ENCODE measurements around the gene NCR1. TPM values are rescaled to one million over a fixed set of nuclear protein-coding genes. Genes with fewer than 3 reads are reported as not detected.
"Not testable (repeated sequence)": the region's sequence is repeated elsewhere in the genome, so short reads cannot be mapped to it uniquely, and the experiment has no call there.

The NCR1 gene
- total RNA-seq, 4 donors from 2014 or later = not detected

DNA sequence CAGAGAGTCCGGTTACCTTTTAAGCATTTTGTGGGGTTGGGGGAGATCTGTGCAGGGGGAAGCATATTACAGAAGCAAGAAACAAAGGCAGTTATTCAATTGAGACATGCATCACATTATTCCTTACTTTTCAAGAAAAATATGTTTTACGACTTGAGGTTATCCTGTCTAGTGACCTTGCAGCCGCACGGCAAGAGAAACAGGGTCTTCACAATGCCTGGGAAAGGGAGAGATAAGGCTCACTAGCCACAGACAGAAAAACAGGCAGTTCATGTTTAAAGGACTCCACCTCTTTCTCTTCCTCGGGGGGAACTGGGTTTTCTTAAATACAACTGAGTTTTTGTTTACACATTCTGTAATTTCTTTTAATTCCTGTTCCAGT lies 536 bp upstream of the NCR1 start:
- intact Hi-C loops (cut with DNase I; ENCODE audit: low total_unique reads) = no loop called here
- WGBS, 2 donors = 41 to 46% methylated on average over 5 of the region's 5 CpGs
- H3K4me3 ChIP-seq (ENCODE audit: low read depth, poor library complexity, severe bottlenecking) = no peak overlapping the region

GRCh38 chr19:54906819-54907218 lies 871 bp downstream of the NCR1 start:
- no peak for DNase-seq (ENCODE audit: low spot score in 2 of 2)
- intact Hi-C loops (cut with DNase I; ENCODE audit: low total_unique reads) = no loop called here
- no peak overlapping the region for H3K4me3 ChIP-seq (ENCODE audit: low read depth, poor library complexity, severe bottlenecking)
- TF ChIP-seq POLR2A (IDR thresholded peaks at IDR 0.05) (no peak), CTCF (IDR thresholded peaks at IDR 0.05) (no peak)
- 78 to 85% methylated on average over 7 of the region's 7 CpGs for WGBS, 2 donors

More for the DNA sequence above, 536 bp upstream of the NCR1 start:
- DNase-seq (ENCODE audit: low spot score in 2 of 2) = no peak
- TF ChIP-seq POLR2A (IDR thresholded peaks at IDR 0.05) (no peak), CTCF (IDR thresholded peaks at IDR 0.05) (no peak)

DNA sequence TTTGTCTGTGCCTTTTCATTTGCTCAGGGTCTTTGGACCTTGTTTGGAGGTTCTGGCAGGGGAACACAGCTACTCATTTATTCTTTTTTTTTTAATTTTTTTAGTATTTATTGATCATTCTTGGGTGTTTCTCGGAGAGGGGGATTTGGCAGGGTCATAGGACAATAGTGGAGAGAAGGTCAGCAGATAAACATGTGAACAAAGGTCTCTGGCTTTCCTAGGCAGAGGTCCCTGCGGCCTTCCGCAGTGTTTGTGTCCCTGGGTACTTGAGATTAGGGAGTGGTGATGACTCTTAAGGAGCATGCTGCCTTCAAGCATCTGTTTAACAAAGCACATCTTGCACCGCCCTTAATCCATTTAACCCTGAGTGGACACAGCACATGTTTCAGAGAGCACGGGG lies 2.0 kb downstream of the NCR1 start:
- intact Hi-C loops (cut with DNase I; ENCODE audit: low total_unique reads) = not testable (repeated sequence)

DNA sequence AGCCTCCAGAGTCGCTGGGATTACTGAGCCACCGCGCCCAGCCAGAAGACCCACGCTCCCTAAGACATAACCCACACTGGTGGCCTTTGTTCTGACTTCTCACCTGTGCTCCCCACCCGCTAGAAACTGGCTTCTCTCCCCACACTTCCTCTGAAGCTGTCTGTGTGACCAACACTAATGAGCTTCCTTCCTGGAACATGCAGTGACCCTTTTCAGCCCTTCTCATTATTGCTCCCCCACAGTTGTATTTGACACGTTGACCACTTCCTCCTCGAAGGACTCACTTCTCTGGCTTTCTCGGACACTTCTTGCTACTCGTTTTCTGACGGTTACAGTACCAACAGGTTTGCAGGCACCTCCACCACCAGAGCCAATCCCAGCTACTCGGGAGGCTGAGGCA lies 10.9 kb downstream of the NCR1 start:
- no peak overlapping the region for H3K4me3 ChIP-seq (ENCODE audit: low read depth, poor library complexity, severe bottlenecking)
- DNase-seq (ENCODE audit: low spot score in 2 of 2) = no peak
- intact Hi-C loops (cut with DNase I; ENCODE audit: low total_unique reads) = no loop called here
- WGBS, 2 donors = 69 to 73% methylated on average over 11 of the region's 11 CpGs
- TF ChIP-seq POLR2A (IDR thresholded peaks at IDR 0.05) (no peak), CTCF (IDR thresholded peaks at IDR 0.05) (no peak)

More for the DNA sequence above, 2.0 kb downstream of the NCR1 start:
- 87 to 91% methylated on average over 3 to 5 of the region's 5 CpGs for WGBS, 2 donors
- not testable (repeated sequence) for DNase-seq (ENCODE audit: low spot score in 2 of 2); H3K4me3 ChIP-seq (ENCODE audit: low read depth, poor library complexity, severe bottlenecking)

GRCh38 chr19:54918499-54918898 lies 12.6 kb downstream of the NCR1 start:
- WGBS, 2 donors = 80 to 81% methylated on average over 9 of the region's 9 CpGs

DNA sequence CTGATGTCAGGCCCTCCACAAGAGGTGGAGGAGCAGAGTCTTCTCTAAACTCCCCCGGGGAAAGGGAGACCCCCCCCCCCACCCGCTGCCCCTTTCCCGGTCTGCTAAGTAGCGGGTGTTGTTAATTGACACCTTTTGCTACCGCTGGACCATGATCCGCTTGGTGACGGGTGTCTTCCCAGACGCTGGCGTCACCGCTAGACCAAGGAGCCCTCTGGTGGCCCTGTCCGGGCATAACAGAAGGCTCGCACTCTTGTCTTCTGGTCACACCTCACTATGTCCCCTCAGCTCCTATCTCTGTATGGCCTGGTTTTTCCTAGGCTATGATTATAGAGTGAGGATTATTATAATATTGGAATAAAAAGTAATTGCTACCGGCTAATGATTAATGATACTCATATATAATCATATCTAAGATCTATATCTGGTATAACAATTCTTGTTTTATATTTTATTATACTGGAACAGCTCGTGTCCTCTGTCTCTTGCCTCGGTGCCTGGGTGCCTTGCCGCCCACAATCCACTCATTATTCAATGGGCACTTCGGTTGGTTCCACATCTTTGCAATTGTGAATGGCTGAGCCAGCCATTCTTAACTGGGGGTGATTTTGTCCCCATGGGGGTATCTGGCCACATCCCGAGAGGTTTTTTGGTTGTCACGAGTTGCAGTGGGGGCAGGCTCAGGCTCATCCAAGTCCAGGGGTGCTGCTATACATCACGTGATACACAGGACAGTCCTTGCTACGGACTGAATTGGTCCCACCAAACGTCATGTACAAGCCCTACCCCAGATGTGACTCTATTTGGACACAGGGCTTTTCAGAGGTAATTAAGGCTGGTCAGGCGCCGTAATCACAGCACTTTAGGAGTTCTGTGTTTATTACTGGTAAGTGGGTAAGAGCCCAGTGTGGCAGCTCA lies 14.0 kb downstream of the NCR1 start:
- intact Hi-C loops (cut with DNase I; ENCODE audit: low total_unique reads); H3K4me3 ChIP-seq (ENCODE audit: low read depth, poor library complexity, severe bottlenecking); DNase-seq (ENCODE audit: low spot score in 2 of 2): not testable (repeated sequence)
- 37 to 59% methylated on average over 13 to 20 of the region's 24 CpGs for WGBS, 2 donors

More at GRCh38 chr19:54918499-54918898, 12.6 kb downstream of the NCR1 start:
- intact Hi-C loops (cut with DNase I; ENCODE audit: low total_unique reads) = no loop called here
- H3K4me3 ChIP-seq (ENCODE audit: low read depth, poor library complexity, severe bottlenecking) = no peak overlapping the region
- TF ChIP-seq CTCF (IDR thresholded peaks at IDR 0.05) (no peak), POLR2A (IDR thresholded peaks at IDR 0.05) (no peak)
- no peak for DNase-seq (ENCODE audit: low spot score in 2 of 2)

DNA sequence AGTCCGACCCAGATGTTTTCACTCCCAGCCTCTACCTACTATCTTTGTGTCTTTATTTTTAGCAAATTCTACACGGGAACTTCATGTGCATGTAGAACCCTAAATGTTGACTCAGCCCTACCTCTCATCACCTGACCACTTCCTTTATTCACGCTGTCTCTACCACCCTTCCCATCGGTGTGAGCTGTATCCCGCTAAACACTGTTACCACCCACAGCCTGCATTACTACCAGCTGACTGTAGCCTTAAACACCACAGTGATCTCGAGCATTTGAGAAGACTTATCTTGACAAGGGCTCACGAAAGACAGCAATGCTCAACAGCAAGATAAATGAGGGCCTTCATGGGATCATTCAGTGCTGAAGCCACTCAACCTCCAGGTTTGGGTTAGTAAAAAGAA lies 15.1 kb downstream of the NCR1 start:
- no peak overlapping the region for H3K4me3 ChIP-seq (ENCODE audit: low read depth, poor library complexity, severe bottlenecking)
- DNase-seq (ENCODE audit: low spot score in 2 of 2) = no peak
- 62 to 68% methylated on average over 7 of the region's 7 CpGs for WGBS, 2 donors
- TF ChIP-seq POLR2A (IDR thresholded peaks at IDR 0.05) (no peak), CTCF (IDR thresholded peaks at IDR 0.05) (no peak)
- intact Hi-C loops (cut with DNase I; ENCODE audit: low total_unique reads) = no loop called here

Data from lower leg skin (tissue), 4 donors.